ENCODE data around the gene MARCHF2.

DNA sequence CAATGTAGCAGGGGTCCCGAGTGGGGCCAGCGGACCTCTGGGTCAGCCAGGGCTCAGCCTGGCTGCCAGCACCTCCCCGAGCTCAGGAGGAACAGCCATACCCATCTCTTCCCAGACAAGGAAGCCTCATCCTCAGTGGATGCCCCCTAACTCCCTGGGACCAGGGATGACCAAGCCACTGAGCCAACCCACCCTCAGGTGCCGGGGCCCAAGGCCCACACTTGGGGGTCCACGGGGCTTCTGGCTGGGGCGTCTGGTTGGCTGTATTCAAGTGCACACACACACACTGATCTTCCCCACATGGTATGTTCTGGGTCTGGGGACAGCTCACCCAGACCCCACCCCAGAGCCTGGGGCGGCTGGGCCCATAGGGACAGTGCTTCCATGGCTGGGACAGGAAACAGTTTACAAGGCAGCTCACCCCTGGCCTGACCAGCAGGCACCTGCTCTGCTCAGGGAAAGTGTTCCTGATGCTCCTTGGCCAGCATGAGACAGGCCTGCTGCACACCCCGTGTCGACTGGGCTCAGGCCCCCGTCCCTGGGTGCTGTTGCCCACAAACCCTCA lies 15.3 kb upstream of the MARCHF2 start:
- TF ChIP-seq FOXA1 (IDR thresholded peaks at IDR 0.05) (no peak), FOXM1 (IDR thresholded peaks at IDR 0.05; ENCODE audit: borderline replicate concordance) (no peak), SP1 (IDR thresholded peaks at IDR 0.05) (no peak), PKNOX1 (IDR thresholded peaks at IDR 0.05) (no peak), FOXK2 (IDR thresholded peaks at IDR 0.05) (no peak), HDGF (IDR thresholded peaks at IDR 0.05; ENCODE audit: borderline replicate concordance) (no peak), CTBP1 (IDR thresholded peaks at IDR 0.05; ENCODE audit: borderline replicate concordance) (no peak), BHLHE40 (IDR thresholded peaks at IDR 0.05; ENCODE audit: borderline replicate concordance) (no peak), ARNT (IDR thresholded peaks at IDR 0.05) (no peak), LEF1 (IDR thresholded peaks at IDR 0.05; ENCODE audit: borderline replicate concordance) (no peak), NFRKB (IDR thresholded peaks at IDR 0.05) (no peak), TARDBP (IDR thresholded peaks at IDR 0.05) (no peak)
